K562 (cell line): ENCODE measurements around the gene IRF2. TPM values are rescaled to one million over a fixed set of nuclear protein-coding genes. Genes with fewer than 3 reads are reported as not detected.

Experiments
- ARID4B ChIP-seq: sonication (generic); formaldehyde crosslinking; IDR thresholded peaks from 2 replicates; pipeline ENCODE4 v1.8.0; 2022; ENCODE audit warnings: mild to moderate bottlenecking, missing genetic modification reagents
- CEBPZ ChIP-seq: fragments of 150-350 bp; IDR thresholded peaks from 2 replicates; pipeline ENCODE4 v1.6.1; 2014; ENCODE audit warnings: low read depth, mild to moderate bottlenecking, low read length, borderline replicate concordance
- PTRF ChIP-seq: fragments of 450-650 bp; IDR thresholded peaks from 2 replicates; pipeline ENCODE4 v1.6.1; 2016; ENCODE audit warnings: mild to moderate bottlenecking, missing genetic modification characterization, missing compliant biosample characterization
- RBBP5 ChIP-seq: fragments of 200-600 bp; sonication (generic); IDR thresholded peaks from 2 replicates; pipeline ENCODE4 v1.6.1; 2012; ENCODE audit warnings: borderline replicate concordance, mild to moderate bottlenecking, low read length, control low read depth, inconsistent platforms; ENCODE audit not compliant: insufficient read depth, poor library complexity, severe bottlenecking
- RREB1 ChIP-seq: fragments of 250-450 bp; sonication (Bioruptor Pico); IDR thresholded peaks from 2 replicates; pipeline ENCODE4 v1.4.0; 2020
- SIN3A ChIP-seq, 2 experiments: fragments of 150-350 bp in 1 of 2; IDR thresholded peaks; 2 replicates each; pipeline ENCODE4 v1.6.1; 2011 to 2016; ENCODE audit warnings: borderline replicate concordance in 2 of 2, low read depth in 2 of 2, low read length in 2 of 2, mild to moderate bottlenecking in 2 of 2, moderate library complexity in 2 of 2; ENCODE audit not compliant: control insufficient read depth in 1 of 2
- SP1 ChIP-seq: sonication (generic); formaldehyde crosslinking; IDR thresholded peaks from 2 replicates; pipeline ENCODE4 v1.8.1; 2022; ENCODE audit warnings: mild to moderate bottlenecking, missing genetic modification reagents
- UBTF ChIP-seq, 2 experiments: IDR thresholded peaks; 2 replicates each; pipeline ENCODE4 v1.6.1; 2012; ENCODE audit warnings: improper control_type of control experiment in 2 of 2, low read depth in 2 of 2, low read length in 2 of 2, borderline replicate concordance in 1 of 2
- ZFP30 ChIP-seq: fragments of 250-450 bp; sonication (Bioruptor Pico); IDR thresholded peaks from 2 replicates; pipeline ENCODE4 v1.8.0; 2022; ENCODE audit warnings: moderate library complexity, mild to moderate bottlenecking, inconsistent platforms, borderline replicate concordance
- ZNF217 ChIP-seq: sonication (generic); formaldehyde crosslinking; IDR thresholded peaks from 2 replicates; pipeline ENCODE4 v1.8.0; 2022; ENCODE audit warnings: mild to moderate bottlenecking, missing genetic modification reagents
- polyA plus RNA-seq, 8 experiments: library from polyadenylated mRNA; depleted of rRNA in 4 of 8; stranded (reverse) in 5 of 8; unstranded in 3 of 8; fragments of >200 nt; fragmentation: Nextera tagmentation in 2 of 8; fragmentation: Illumina TruSeq in 1 of 8; extraction: Ambion mirVana in 2 of 8; extraction: Trizol in 1 of 8; gene quantifications; 2 replicates each; pipeline versions ENCODE4 v1.2.1 to v1.2.3, GENCODE V29; 2011 to 2014; ENCODE audit warnings: inconsistent platforms in 1 of 8, missing spikeins in 1 of 8
- total RNA-seq, 7 experiments: library from RNA; depleted of rRNA in 6 of 7; stranded (reverse); fragments of >200 nt in 6 of 7; fragmentation: Illumina TruSeq in 2 of 7; extraction: Trizol in 2 of 7; gene quantifications; 2 replicates each; pipeline versions ENCODE4 v1.2.1 to v1.2.3, GENCODE V29; 2011 to 2021; ENCODE audit warnings: low replicate concordance in 1 of 7

The IRF2 gene
- total and polyA plus RNA-seq, 9 of the 15 experiments (the other 6 are each of a cell fraction or from before 2014, with no cell fraction given): 7.1 to 17.1 (median 11.3) TPM

GRCh38 chr4:184475096-184475461, 729 bp upstream of the IRF2 start (continued):
- TF ChIP-seq CEBPZ (no peak), SP1 (CRISPR knock-in tag) (no peak), PTRF (tag) (no peak), RREB1 (CRISPR knock-in tag) (0 out of 2 replicates have a peak, but pooled peaks have one; percentile 18), ARID4B (CRISPR knock-in tag) (no peak), ZFP30 (no peak), RBBP5 (peak; percentile 37), ZNF217 (CRISPR knock-in tag) (no peak), UBTF (IDR thresholded peaks at IDR 0.05; ENCODE audit: borderline replicate concordance in 1 of 2, low read depth in 2 of 2, low read length in 2 of 2) (peak in 1 of 2 experiments; percentile 47; a peak in 1 of 4 replicates), SIN3A (IDR thresholded peaks at IDR 0.05; ENCODE audit: borderline replicate concordance in 2 of 2, control insufficient read depth in 1 of 2, low read depth in 2 of 2, low read length in 2 of 2) (peak in 1 of 2 experiments; percentile 24; a peak in 1 of 4 replicates)
